GM21619 (cell line): ENCODE measurements around the gene RIT2.

Experiments
- ATAC-seq: cut with Tn5 transposase; IDR thresholded peaks from one replicate; pipeline ENCODE4 v1.9.1; 2021; ENCODE audit not compliant: unreplicated experiment

RIT2 gene

GRCh38 chr18:42937436-42937835, 178.0 kb downstream of the RIT2 start:
- no peak for ATAC-seq

GRCh38 chr18:42936289-42936688, 179.2 kb downstream of the RIT2 start:
- no peak for ATAC-seq

DNA sequence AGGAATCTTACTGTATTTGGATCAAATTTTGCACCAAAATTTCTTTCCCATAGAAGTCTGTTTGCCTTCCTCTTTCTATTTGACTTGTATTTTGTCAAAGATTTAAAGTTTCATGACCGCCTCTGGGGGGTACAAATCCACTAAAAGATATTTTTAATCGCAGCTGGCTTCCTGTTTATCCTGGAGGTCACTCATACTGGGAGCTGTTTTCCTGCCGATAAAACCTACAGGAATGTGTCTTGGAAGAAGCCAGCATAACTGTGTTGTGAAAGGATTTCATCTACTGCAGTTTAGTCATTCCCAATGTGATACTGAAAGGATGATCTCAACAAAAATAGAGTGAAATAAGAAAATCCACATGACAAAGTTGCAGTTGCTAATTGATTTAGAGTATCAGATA, 184.0 kb downstream of the RIT2 start:
- ATAC-seq: no peak

DNA sequence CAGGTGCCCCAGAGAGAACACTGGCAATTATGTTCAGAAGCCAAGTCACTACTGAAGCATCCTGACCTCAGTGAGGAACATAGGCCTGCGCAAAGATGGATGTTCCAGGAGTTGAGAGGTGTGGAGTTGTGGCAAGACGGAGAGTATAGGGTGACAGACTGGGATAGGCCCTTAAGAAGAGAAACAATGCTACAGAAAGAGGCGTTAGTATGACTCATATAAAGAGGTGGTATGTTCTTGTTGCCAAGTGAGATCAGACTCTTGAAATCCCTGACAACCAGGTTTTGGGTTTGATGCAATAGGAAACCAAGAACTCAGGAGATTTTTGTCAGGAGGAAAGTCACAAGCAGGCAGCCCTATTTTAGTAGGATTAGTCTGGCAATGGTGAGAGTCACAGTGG, 185.6 kb downstream of the RIT2 start:
- ATAC-seq: no peak

GRCh38 chr18:42929181-42929580, 186.3 kb downstream of the RIT2 start:
- ATAC-seq: no peak

DNA sequence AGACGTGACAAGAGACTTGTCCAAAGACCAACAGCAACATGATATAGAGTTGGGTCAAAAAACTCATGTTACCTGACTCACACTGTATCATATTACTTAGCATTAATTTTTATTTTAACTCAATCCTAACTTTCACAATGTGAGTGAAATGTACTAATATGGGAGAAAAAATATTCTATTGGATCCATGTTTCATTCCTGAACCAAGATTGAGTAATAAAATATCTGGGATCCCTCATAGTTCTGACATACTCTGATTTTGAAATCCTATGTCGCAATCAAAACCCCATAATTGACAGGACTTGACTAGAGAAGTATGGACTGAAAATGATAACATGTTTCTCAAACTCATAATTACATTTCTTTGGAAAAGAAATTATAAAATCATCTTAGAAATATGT, 190.4 kb downstream of the RIT2 start:
- ATAC-seq: no peak

GRCh38 chr18:42922363-42922762, 193.1 kb downstream of the RIT2 start:
- ATAC-seq: no peak

GRCh38 chr18:42921226-42921737, 194.2 kb downstream of the RIT2 start:
- no peak for ATAC-seq

- ATAC-seq: no peak
These were observed 194.9 kb downstream of the RIT2 start for GRCh38 chr18:42920621-42921020.

DNA sequence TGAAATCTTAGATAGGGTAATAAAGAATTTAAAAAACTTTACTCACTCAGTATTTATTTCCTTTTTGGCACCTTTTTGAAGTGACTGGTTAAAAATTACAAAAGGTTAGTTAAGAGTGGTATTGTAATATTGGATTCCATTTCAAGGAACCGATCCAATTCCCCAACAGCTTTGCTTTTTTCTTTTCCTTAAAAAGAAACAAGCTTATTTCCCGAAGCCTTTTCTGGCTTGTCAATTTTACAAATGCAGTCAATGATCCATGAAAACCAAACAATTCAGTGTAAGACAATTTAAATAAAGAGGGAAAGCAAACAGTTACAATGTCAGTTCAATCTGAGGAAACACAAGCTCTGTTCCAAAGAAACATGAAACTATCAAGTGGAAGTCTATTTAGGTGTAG, 200.2 kb downstream of the RIT2 start:
- ATAC-seq: no peak

DNA sequence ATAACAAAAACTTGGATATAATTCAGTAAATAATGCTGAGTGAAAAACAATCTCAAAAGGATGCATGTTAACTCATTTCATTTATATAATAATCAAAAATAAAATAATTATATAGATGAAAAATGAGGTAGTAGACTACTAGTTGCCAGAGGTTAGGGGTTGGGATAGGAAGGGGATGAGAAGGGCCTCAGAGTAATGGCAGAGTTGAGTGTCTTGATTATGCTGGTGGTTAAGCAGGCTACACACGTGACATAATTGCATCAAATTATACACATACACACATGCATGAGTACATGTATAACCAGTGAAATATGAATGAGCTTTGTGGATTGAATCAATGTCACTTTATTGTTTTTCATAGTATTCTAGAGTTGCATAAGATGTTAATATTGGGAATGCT, 201.0 kb downstream of the RIT2 start:
- ATAC-seq: no peak

DNA sequence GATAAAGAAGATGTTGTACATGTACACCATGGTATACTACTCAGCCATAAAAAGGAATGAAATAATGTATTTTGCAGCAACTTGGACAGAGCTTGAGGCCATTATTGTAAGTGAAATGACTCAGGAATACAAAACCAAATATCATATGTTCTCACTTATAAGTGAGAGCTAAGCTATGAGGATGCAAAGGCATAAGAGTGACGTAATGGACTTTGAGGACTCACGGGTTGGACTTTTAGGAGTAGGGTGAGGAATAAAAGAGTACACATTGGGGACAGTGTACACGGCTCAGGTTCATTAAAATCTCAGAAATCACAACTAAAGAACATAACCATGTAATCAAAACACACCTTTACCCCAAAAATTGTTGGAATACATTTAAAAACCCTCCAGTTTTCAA, 206.4 kb downstream of the RIT2 start:
- ATAC-seq: no peak

DNA sequence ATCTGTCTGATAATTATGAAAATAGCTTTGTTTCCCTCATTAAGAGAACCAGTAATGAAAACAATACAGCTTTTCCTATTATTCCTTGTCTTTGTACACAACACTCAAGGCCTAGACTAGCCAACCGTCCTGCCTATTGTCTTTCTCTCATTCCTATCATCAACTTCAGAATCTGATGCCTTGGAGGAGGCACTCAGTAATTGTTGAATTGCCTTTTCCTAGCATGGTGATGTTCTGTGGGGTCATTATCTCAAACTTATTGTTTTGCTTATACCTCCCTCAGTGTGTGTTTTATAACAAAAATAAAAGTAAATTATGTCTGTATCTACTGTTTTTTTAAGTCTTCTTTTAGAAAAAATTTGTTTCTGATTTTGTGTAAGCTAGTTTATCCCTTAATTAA, 208.7 kb downstream of the RIT2 start:
- ATAC-seq: no peak

- ATAC-seq: no peak
These were observed 214.3 kb downstream of the RIT2 start for GRCh38 chr18:42901161-42901560.

- ATAC-seq: no peak
These were observed 221.5 kb downstream of the RIT2 start for GRCh38 chr18:42893977-42894376.

- ATAC-seq: no peak
These were observed 223.3 kb downstream of the RIT2 start for GRCh38 chr18:42892181-42892580.

DNA sequence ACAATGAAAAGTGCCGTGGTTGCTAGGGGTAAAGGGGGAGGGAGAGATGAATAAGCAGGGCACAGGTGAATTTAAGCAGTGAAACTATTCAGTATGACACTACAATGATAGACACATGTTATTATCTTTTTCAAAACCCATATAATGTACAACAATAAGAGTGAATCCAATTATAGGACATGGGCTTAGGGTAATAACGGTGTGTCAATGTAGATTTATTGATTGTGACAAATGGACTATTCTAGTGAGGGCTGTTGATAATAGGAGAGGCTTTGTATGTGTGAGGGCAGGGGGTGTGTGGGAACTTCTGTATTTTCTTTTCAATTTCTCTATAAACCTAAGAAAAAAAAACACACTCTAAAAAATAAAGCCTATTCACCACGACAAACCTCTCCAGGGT, 223.8 kb downstream of the RIT2 start:
- ATAC-seq: no peak

GRCh38 chr18:42883169-42883568, 232.3 kb downstream of the RIT2 start:
- ATAC-seq: no peak

DNA sequence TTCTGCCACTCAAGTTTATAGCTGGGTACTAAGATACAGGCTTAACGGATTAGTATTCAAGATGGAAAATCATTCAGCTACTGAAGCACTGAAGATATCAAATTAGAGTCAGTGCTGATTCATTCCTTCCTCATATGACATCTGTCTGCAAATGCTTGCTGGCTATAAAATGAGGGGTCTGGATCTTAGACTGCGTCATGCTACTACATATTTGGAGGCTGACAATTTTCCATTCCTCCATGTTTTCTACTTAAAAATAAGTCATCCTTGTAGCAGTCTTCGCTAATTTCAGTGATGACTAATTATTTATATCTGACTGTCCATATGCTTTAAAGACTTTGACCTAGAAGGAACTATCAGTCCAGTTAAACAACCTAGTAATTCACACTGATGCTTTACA, 233.4 kb downstream of the RIT2 start:
- no peak for ATAC-seq

DNA sequence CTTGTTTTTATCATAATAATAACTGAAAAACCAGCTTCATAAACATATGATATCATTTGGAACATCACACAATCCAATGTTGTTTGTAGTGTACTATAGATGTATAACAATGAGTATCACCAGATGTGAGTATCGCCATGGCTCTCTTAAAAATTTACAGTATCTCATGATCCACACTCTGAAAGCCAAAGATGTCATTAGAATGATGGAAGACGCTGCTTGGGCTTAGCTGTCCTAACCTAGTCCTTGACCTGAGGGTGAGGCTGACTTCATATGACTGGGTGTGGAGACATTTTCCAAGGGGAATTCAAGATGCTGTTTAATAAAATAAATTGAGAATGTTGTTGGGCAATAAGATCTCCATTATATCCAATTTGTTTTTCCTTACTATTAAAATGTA, 242.6 kb downstream of the RIT2 start:
- no peak for ATAC-seq

DNA sequence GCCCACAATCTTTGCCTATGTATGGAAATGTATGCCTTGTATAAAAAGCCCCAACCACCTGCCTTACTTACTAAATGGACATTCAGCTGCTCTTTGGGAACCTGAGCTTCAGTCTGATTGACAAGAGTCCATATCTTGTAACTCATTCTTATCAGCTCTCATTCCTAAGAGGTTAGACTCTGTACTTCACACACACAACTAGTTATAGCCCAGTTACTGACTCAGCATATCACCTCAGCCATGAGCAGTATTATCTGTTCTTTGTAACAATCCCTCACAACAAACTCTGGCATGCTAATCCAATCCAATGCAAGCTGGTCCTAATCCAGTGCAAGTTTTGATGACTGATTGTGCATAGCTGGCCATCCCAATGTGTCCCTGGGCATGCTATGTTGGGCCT, 250.6 kb downstream of the RIT2 start:
- ATAC-seq: no peak

GRCh38 chr18:42861271-42861670, 254.2 kb downstream of the RIT2 start:
- ATAC-seq: no peak

DNA sequence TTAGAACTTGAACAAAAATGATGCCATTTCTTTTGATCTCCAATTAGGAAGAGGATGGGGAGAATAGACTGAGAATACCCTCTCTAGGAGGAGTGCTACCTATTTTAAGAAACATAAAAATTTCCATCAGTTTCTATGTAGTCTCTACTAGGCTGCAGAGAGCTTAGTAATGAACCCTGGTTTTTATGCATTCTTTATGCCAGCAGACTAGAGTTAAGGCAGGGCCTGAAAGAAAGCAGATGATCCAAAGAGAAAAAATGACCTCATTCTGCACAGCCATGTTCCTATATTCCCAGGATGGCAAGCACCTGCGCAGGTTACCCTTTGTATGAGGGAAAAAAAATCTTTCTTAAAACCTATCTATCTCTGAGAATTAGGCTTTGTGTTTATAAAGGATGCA, 254.9 kb downstream of the RIT2 start:
- no peak for ATAC-seq

DNA sequence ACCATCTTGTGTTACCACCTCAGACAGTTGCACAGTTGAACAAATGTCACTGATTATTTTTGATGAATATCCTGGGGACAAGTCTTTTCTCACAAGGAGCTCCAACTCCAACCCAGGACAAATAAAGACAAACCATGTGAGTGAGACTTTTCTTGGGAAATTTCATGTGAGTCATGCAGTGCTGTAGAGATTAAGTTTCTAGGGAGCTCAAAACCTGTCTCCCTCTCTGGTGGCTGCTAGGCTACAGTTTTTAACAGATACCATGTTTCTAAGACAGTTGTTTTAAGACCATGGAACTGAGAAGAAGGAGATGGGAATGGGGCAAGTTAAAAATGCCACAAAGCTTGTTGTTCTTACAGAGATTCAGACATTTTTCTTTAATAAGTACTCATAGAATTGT, 255.5 kb downstream of the RIT2 start:
- no peak for ATAC-seq
